Activated CD8-positive, alpha-beta memory T cell treated with anti-CD3 and anti-CD28 coated beads, Interleukin-2, amount 50 U/mL, for 24 hours (primary cell): Measurements from ENCODE around the gene DOK6.
"Not testable (repeated sequence)": the region's sequence is repeated elsewhere in the genome, so short reads cannot be mapped to it uniquely, and the experiment has no call there.

Source experiments
- DNase-seq: peaks from one replicate; pipeline ENCODE4 v3.0.0-alpha.2; 2020; ENCODE audit errors: extremely low read depth

DOK6 gene

DNA sequence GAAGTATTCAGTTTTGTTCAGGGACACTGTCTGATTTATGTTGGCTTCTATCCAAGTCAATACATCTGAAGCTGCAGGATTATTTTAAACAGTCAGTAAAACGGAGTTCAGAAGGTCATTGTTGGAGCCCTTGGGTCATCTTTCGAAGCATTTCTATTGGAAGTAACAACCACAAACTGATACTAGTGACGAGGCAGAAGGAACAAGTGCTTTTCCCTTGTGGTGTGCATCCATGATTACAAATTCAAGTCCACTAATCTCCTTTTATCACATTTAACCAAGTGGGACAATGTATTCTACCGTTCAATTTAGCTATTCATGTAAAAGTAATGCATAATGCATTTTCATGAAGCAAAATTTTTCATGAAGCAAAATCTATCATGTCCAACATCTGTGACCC is 470.0 kb downstream of the DOK6 start:
- DNase-seq, result no peak

DNA sequence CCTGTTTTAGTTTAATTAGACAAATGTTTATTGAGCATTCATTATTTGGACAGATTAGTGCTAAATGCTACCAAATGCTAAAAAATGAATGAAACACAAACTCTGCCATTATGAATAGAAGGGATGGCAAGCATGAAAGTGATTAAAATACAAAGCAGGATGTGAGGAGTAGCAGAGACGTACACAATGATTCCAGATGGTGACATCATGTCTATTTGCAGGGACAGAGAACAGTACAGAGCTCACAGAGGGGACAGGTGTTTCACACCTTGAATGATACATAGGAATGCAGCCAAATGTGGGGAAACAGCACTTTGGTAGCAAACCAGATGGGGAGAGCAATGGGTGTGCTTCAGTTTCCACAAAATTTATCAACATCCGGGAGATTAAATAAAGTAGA is 470.7 kb downstream of the DOK6 start:
- no peak for DNase-seq

DNA sequence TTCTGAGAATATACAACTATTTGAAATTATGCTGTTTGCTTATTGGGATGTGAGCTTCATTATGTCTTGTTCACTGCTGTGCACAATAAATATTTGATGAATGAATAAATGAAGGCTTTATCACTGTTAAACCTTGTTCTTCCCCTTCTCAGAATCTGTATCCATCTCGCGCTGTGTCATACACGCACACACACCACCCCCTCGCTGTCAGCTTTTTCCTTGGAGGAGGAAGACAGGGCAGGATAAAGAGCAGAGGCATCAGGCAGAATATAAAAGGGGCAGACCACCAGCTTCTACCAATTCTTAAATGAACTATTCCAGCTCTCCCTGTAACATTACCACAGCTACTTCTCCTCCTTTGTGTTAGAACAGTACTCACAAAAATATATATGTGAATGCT is 472.0 kb downstream of the DOK6 start:
- DNase-seq, result no peak

DNA sequence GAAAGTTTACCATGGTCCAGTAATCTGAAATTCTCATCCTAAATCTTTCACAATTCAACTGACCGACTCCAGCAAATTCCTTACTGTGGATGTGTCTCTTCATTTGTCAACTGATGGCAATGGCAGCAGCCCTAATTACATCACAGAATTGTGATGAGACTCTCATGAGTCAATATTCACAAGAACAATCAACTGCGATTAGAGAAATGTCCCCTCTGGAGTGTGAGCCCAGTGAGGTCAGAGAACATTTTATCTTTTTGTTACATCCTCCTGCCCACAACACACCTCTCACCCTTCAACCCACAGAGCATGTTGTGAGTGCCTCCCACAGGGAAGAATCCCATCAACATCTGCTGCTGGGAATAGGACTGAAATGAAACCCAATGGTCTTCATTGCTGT is 473.4 kb downstream of the DOK6 start:
- no peak for DNase-seq

DNA sequence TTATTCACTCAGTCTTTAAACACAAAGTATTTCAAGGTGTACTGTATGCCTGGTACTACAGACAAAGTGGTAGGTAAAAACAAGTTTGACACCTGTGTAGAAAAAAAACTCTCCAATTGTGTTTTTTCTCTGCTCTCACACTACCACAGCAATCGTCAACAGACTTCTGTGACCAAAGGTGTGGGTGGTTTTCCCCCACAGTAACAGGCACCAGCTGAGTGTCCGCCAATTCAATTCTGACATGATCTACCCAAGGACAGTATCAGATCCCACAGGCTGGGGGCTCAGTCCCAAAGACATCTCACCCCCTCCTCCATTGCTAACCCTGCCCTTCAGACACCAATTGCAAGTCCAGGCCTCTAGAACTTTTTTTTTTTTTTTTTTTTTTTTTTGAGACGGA is 475.8 kb downstream of the DOK6 start:
- DNase-seq, result no peak

DNA sequence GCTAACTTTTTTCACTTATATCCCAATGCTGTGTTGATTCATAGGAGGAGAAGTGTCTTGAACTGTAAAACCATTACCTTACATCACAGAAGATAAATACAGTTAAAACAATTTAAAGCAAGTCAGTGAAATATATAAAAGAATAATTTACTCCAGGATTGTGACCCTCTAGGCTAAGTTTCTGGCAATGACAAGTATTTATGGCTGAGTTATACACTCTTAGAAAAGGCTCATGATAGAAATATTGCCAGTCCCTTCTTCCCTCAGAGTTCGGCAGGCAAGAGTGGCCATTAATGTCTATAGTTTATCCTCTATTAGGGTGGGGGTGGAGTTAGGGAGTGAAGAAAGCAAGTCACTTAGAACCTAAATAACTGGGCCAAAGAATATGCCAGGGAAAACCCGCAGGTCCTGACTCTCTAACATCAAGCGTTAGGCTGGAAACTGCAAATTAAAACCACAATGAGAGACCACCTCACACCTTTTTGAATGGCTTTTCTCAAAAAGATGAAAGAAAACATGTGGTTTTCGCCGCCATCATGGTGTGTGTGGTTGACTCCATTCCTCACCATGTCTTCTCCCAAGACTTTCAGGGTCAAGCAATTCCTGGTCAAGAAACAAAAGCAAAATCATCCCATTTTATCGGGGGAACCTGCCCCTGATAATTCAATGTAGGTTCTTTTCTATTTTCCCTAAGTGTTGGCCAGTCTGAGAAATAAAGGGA is 477.7 kb downstream of the DOK6 start:
- no peak for DNase-seq

DNA sequence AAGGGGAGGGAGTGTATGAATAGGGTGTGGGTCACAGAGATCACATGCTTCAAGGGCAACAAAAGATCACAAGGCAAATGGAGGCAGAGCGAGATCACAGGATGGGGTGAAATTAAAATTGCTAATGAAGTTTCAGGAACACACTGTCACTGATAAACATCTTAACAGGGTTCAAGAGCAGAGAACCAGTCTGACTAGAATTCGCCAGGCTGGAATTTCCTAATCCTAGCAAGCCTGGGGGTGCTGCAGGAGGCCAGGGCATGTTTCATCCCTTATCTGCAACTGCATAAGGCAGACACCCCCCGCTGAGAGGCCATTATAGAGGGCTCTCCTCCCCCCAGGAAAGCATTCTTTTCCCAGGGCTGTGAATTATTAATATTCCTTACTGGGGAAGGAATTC is 478.4 kb downstream of the DOK6 start:
- not testable (repeated sequence) for DNase-seq

DNA sequence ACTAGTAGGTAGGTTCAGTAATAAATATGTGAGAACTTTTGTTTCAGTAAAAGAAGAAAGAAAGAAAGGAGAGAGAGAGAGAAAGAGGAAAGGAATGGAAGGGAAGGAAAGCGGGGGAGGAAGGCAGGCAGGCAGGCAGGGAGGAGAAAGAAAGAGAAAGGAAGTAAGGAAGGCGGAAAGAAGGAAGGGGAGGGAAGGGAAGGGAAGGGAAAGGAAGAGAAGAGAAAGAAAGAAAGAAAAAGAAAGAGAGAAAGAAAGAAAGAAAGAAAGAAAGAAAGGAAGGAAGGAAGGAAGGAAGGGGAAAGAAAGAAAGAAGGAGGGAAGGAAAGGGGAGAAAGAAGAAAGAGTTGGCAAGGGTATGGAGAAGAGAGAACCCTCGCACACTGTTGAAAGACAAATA is 479.4 kb downstream of the DOK6 start:
- no peak for DNase-seq

DNA sequence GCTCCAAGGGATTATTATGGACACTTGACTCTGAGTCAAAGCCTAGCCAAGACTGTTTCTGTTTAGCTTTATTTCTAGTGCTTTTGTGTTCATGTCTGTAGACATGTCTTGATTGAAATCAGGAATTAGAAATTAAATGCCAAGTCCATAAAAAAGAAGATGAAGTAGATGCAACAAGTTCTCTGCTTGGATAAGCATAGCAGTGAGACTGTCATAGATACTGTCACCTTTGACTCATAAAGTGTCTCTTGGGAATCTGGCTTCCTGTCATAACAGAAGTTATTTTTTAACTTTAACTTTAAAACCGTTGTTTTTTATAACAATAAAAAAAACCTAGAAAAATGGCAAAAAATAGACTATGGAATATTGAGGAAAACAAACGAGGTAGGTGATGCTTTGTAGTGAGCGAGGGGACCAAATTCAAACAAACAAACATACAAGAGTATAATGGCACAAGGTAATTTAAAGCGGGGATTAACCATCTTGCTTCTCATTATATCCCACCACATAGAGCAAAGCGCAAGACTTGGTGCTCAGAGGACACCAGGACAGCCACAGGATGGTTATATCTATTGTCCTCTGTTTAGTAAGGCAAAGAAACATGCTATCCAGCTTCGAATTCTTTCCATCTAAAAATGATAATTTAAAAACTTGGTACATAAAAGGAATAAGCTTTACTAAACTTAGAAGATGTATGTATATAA is 482.4 kb downstream of the DOK6 start:
- no peak for DNase-seq

DNA sequence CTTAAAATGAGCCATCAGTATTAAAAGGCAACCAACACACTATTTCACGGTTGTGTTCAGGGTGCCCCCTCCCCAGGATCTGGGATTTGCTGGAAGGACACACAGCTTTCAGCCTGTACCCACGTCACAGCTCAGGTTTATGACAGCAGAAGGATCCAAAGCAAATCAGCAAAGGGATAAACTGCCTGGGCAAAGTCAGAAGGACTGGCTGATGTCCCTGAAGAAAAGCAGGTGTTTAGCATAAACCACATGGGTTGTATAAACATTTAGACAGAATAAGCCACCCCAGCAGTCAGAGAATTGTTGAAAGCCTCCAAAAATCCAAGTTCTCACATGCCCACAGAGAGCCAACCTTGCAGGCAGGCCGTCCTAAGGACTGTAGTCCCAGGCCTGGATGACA is 483.1 kb downstream of the DOK6 start:
- no peak for DNase-seq

DNA sequence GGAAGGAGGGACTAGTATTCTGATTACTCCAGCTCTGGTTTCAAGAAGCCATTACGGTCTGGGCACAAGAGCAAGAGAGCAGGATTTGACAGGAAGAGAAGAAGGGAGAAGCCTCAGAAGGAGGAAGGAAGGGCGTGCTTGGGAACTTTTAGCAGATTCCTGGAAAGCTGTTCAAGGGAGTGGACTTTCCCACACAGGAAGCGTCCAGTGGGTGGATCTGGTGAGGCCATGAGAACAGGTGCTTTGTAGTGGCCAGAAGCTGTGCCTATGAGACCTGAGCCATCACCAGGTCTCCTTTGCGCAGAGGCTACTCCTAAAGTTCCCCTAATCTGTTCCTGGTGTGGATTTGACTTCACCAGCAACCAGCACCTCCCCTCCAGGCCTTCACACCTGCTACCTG is 484.7 kb downstream of the DOK6 start:
- no peak for DNase-seq

DNA sequence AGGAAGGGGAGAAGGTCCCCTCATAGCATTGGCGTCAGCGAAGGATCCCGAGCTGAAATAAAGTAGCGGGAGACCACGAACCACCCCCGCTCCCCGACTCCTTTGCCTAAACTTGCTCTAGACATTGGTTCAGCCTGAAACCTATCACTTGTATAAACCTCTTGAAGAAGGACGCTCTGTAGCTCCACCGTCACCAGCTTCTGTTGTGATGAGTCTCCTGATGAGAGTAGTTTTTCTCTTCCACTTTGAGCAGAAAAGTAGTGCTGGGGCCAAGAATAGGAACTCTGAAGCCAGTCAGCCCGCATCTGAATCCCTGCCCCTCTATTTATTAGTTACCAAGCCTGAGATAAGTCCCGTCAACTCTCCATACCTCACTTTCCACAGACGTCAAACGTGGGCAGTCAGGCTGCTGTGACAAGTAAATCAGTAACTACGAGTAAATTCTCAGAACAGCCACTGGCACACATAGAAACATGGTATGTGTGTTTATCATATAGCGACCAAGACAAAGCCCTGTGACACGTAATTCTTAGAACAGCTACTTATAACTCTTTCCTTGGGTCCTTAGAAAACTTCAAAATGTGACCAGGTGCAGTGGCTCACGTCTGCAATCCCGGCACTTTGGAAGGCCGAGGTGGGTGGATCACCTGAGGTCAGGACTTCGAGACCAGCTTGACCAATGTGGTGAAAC is 485.3 kb downstream of the DOK6 start:
- DNase-seq, result no peak

DNA sequence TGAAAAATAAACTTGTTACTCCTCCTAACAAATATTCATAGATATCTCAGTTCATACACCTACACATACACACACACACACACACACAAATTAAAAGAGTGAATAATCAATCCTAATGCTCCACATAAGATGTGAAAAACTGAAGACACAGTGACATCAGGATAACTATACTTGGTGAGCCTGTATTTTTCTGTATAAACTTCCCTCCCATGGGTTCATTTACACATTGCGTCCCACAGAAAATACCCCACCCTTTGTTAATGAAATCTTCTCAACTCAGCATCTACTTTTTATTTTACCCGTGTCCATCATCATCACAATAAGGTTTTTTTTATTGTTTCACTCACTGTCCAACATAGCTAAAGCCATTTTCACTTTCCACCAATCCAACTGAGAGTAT is 486.6 kb downstream of the DOK6 start:
- no peak for DNase-seq

DNA sequence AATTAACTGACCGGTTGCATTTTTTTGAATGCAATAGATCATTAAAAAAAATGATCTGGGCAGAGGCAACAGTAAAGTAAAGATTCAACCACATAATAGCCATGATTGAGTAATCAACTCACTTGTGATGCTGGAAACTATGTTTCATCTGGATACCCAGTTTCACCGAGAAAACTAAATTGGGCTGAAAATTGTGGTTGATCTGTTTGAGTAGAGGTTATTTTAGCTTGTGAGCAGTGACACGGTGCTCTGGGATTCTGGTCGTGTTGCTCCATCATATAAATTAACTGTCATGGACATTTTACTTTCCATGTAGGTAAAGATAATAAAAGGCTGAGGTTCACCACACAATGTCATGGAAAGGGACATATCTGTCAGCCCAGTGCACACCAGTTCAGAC is 488.3 kb downstream of the DOK6 start:
- no peak for DNase-seq

DNA sequence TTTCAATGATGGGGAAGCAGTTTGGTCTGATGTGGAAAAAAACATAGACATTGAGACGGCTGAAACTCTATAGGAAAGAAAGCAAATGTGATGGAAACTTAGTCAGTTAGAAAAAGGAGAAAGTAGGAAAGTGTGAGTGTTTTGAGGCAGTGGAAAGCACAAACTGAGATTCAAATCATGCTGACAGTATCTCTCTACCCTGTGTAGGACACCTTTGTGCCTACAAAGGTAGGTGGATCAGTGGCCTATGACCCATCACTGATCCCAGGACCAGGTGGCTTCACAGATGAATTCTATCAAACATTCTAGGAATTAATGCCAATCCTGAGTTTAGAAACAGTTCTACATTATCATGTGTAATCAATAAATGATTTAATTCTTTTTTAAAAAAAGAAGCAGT is 489.9 kb downstream of the DOK6 start:
- DNase-seq, result no peak

DNA sequence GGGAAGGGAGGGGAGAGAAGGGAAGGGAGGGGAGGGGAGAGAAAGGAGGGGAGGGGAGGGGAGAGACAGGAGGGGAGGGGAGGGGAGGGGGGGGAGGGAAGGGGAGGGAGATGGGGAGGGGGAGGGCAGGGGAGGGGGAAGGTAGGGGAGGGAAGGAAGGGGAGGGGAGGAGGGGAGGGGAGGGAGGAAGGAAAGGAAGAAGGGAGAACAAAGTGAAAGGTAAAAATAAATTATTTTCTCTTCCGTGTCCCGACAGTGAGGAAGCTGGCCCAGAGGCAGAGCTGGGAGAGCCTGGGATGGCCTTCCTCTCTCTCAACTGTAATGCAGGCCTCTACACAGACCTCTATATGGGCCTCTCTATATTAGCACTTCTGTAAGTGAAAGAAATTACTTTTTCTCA is 493.8 kb downstream of the DOK6 start:
- no peak for DNase-seq

DNA sequence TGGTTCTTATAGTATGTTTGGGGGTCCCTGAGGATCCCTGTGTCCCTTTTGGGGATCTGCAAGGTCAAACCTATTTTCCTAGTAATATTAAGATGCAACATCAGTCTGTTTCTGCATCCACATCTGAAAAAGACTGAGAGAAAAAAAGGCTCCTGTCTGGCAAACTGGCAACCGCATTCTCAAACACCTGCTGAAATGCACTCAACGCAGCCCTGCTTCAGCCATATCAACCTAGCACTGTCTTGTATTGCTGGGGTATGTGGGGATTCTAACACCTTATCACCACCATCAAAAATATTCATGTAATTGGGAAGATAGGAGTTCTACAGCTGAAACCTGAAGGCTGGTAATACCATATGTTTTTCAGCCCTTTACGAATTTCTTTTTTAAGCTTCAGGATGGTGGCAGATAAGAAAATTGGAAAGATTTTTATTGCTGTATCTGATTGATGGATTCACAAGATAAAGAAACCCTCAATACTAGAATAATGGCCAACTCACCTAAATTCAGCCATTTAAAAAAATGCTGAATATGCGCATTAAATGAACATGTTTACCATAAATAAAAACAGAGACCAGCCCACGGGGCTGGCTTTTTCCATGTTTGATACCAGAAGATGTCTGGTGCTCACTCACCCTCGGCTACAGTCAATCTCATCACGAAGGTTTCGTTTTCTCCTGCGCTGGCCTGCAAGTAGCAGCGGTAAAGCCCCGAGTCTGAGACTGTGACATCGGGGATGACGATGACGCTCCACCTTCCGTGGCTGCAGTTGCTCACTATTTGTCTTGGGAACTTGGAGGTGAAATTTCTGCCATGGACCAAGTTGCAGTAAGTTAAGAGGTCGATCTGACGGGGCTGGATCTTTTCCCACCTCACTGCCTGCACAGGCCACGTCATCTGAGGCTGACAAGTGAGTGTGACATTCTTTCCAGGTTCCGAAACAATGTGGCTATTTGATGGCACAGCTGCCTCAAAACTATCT is 494.7 kb downstream of the DOK6 start:
- DNase-seq, result no peak

DNA sequence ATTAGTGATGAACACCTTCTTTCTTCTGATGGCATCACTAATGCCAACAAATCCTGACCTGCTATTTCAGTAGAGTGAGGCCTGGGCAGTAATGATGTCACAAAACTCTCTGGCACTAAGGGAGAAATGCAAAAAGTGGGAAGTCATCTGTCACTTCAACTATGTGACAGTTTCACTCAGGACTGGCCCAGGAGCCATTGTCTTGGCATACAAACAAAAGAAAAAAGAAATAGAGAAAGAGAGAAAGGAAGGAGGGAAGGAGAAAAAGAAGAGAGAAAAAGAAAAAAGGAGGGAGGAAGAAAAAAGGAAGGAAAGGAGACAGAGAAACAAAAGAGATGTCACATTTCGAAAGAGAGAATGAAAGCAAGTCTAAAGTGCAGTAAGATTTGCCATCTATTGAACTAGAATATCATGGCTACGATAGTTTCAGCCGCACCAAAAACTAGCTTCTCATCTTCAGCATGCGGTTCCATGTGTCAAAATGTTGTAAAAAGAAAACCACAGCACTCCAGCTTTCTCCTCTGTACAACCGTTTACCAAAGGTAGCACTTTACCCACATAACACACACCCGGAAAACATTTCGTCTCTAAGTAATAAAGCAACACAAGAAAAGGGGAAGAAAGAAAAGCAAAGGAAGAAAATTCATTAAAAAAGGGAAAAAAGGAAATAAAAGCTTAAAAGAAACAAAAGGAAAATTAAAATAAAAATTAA is 496.9 kb downstream of the DOK6 start:
- no peak for DNase-seq

DNA sequence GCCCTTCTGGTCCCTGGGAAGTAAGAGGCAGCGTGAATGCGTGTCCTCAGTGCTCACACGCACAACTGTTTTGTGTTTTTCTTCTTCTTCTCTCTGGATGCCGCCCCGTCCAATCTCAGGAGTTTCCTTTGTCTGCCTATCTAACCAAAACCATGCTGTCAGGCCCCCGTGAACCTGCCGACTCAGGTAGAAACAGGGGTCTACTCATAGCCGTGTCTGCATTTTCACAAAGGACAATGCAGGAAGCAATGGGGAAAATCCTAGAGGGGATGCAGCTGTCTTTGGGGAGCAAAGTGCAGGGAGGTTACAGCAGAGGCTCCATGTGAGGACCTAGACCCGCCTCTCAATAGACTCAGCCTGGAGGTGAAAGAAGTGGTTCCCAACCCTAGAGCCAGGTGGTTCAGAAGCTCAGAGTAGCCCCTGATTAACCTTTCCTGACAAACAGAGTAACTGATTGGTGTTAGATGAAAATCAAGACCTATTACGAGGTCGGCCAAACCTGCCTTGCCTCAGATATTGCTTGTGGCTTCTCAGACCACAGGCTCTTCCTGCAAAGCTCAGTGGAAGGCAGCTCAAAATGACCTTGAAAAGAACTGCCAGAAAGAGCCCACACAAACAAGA is 497.7 kb downstream of the DOK6 start:
- no peak for DNase-seq
